GM12878 (cell line): ENCODE data around the gene DEFB125. TPM values are rescaled to one million over a fixed set of nuclear protein-coding genes. Genes with fewer than 3 reads are reported as not detected.

Experiments used
- ATAC-seq: fragments of 200-7000 bp; cut with Tn5 transposase; 3 replicates; pipeline ENCODE4 v1.9.1; 2020; ENCODE audit warnings: mild to moderate bottlenecking, moderate library complexity
- BruUV-seq: library from RNA; stranded (reverse); fragments of 400-500 nt; replicated peaks from 2 replicates; lab custom pipeline; 2021; lab: Mats Ljungman, UMichigan
- CTCF ChIA-PET: fragments of 300-600 bp; sonication (Branson Sonifier 250); formaldehyde crosslinking; extraction: SDS; loops from one replicate; lab custom pipeline; 2021; ENCODE audit warnings: inconsistent platforms; lab: Yijun Ruan, JAX
- POLR2A ChIA-PET: fragments of 350-600 bp; formaldehyde crosslinking; extraction: SDS; loops from one replicate; lab custom pipeline; 2021; ENCODE audit warnings: inconsistent platforms; lab: Charles Lee
- RAD21 ChIA-PET: fragments of 300-600 bp; sonication (Branson Sonifier 250); formaldehyde crosslinking; loops from one replicate; lab custom pipeline; 2023; ENCODE audit warnings: antibody characterized with exemption; ENCODE audit not compliant: unreplicated experiment; lab: Charles Lee
- SMC1A ChIA-PET: fragments of 300-600 bp; sonication (Branson Sonifier 250); formaldehyde crosslinking; loops from one replicate; lab custom pipeline; 2023; ENCODE audit not compliant: unreplicated experiment, uncharacterized antibody; lab: Charles Lee
- DNase-seq: peaks from one replicate; pipeline ENCODE4 v3.0.0-alpha.2; 2011; ENCODE audit warnings: low read depth, low spot score
- FAIRE-seq: peaks from 3 replicates; lab custom pipeline; 2011; peaks lifted over from hg19 to GRCh38; lab: Jason Lieb, UNC
- H2AFZ ChIP-seq: 2 replicates; pipeline ENCODE4 v1.6.0; 2011; ENCODE audit warnings: low read depth, low read length, control low read depth; ENCODE audit not compliant: control insufficient read depth
- H3K27ac ChIP-seq: 2 replicates; pipeline ENCODE4 v1.5.1; 2011; ENCODE audit warnings: control low read depth; ENCODE audit not compliant: control insufficient read depth, insufficient read depth
- H3K27me3 ChIP-seq, 2 experiments: replicated peaks in 1 of 2; 2 replicates each; pipeline versions ENCODE4 v1.6.0 to v1.6.1; 2011; ENCODE audit warnings: low read length in 1 of 2; ENCODE audit not compliant: control insufficient read depth in 2 of 2, insufficient read depth in 2 of 2
- H3K36me3 ChIP-seq, 2 experiments: 2 replicates each; pipeline ENCODE4 v1.5.1; 2011; ENCODE audit warnings: low read length in 1 of 2; ENCODE audit not compliant: control insufficient read depth in 2 of 2, insufficient read depth in 2 of 2
- H3K4me1 ChIP-seq: 2 replicates; pipeline ENCODE4 v1.6.1; 2011; ENCODE audit warnings: mild to moderate bottlenecking, low read length, moderate library complexity, mixed read lengths; ENCODE audit not compliant: control insufficient read depth, insufficient read depth
- H3K4me2 ChIP-seq: 2 replicates; pipeline ENCODE4 v1.6.0; 2011; ENCODE audit warnings: control low read depth; ENCODE audit not compliant: control insufficient read depth, insufficient read depth
- H3K4me3 ChIP-seq: fragments of 200-600 bp; sonication (generic); 2 replicates; pipeline ENCODE4 v1.5.1; 2016
- H3K79me2 ChIP-seq: 2 replicates; pipeline ENCODE4 v1.6.0; 2011; ENCODE audit warnings: low read length; ENCODE audit not compliant: control insufficient read depth, insufficient read depth
- H3K9ac ChIP-seq: 2 replicates; pipeline ENCODE4 v1.8.0; 2011; ENCODE audit warnings: low read length, control low read depth, mixed read lengths; ENCODE audit not compliant: control insufficient read depth, insufficient read depth
- H3K9me3 ChIP-seq: replicated peaks from 3 replicates; pipeline ENCODE4 v1.5.1; 2011; ENCODE audit warnings: mild to moderate bottlenecking, low read length; ENCODE audit not compliant: control insufficient read depth, insufficient read depth
- H4K20me1 ChIP-seq: 2 replicates; pipeline ENCODE4 v1.6.0; 2011; ENCODE audit not compliant: control insufficient read depth, insufficient read depth
- CUX1 ChIP-seq: IDR thresholded peaks from 2 replicates; pipeline ENCODE4 v1.6.1; 2012; ENCODE audit warnings: improper control_type of control experiment, low read depth, low read length; ENCODE audit not compliant: insufficient replicate concordance
- E4F1 ChIP-seq: fragments of 450-650 bp; IDR thresholded peaks from 2 replicates; pipeline ENCODE4 v1.6.1; 2018; ENCODE audit warnings: borderline replicate concordance, mild to moderate bottlenecking; ENCODE audit not compliant: partially characterized antibody
- FOXM1 ChIP-seq: IDR thresholded peaks from 2 replicates; pipeline ENCODE4 v1.6.1; 2012; ENCODE audit warnings: low read depth, mild to moderate bottlenecking, inconsistent platforms, low read length, moderate library complexity
- IKZF2 ChIP-seq, 2 experiments: fragments of 450-650 bp; IDR thresholded peaks; 2 replicates each; pipeline ENCODE4 v1.6.1; 2017; ENCODE audit warnings: mild to moderate bottlenecking in 2 of 2, moderate library complexity in 2 of 2
- MLLT1 ChIP-seq: fragments of 450-650 bp; IDR thresholded peaks from 2 replicates; pipeline ENCODE4 v1.6.1; 2016; ENCODE audit warnings: mild to moderate bottlenecking
- NFYA ChIP-seq: IDR thresholded peaks from 2 replicates; pipeline ENCODE4 v1.6.1; 2011; ENCODE audit warnings: low read depth, mild to moderate bottlenecking, low read length, improper control_type of control experiment, borderline replicate concordance
- PAX8 ChIP-seq: fragments of 450-650 bp; IDR thresholded peaks from 2 replicates; pipeline ENCODE4 v1.6.1; 2017; ENCODE audit warnings: mild to moderate bottlenecking, moderate library complexity
- POLR2A ChIP-seq: IDR thresholded peaks from 2 replicates; pipeline ENCODE4 v1.6.1; 2011; ENCODE audit warnings: low read depth, mild to moderate bottlenecking, low read length
- SPI1 ChIP-seq: IDR thresholded peaks from 2 replicates; pipeline ENCODE4 v1.6.1; 2011; ENCODE audit warnings: low read depth, mild to moderate bottlenecking, low read length, moderate library complexity, borderline replicate concordance; ENCODE audit not compliant: insufficient read depth
- SREBF2 ChIP-seq: IDR thresholded peaks from 2 replicates; pipeline ENCODE4 v1.6.1; 2012; ENCODE audit warnings: mild to moderate bottlenecking, low read length
- STAT1 ChIP-seq: fragments of 450-650 bp; conservative IDR thresholded peaks from 2 replicates; pipeline ENCODE4 v1.6.1; 2014; ENCODE audit warnings: antibody characterized with exemption, mild to moderate bottlenecking
- TCF7 ChIP-seq: IDR thresholded peaks from 2 replicates; pipeline ENCODE4 v1.6.1; 2014; ENCODE audit warnings: antibody characterized with exemption, borderline replicate concordance
- ZNF207 ChIP-seq: fragments of 450-650 bp; IDR thresholded peaks from 2 replicates; pipeline ENCODE4 v1.6.1; 2014; ENCODE audit warnings: antibody characterized with exemption, mild to moderate bottlenecking, borderline replicate concordance
- ZNF384 ChIP-seq: IDR thresholded peaks from 2 replicates; pipeline ENCODE4 v1.6.1; 2012; ENCODE audit warnings: low read depth, mild to moderate bottlenecking, low read length, improper control_type of control experiment, borderline replicate concordance
- ZSCAN29 ChIP-seq: fragments of 450-650 bp; IDR thresholded peaks from 2 replicates; pipeline ENCODE4 v1.6.1; 2017; ENCODE audit warnings: mild to moderate bottlenecking, moderate library complexity
- ZZZ3 ChIP-seq: IDR thresholded peaks from 2 replicates; pipeline ENCODE4 v1.6.1; 2011; ENCODE audit warnings: low read depth; ENCODE audit not compliant: control insufficient read depth, insufficient read length
- in situ Hi-C: fragments of 300-500 bp; cut with MboI; formaldehyde crosslinking; loops from 9 replicates; pipeline ENCODE4 v1.14.3; 2018; ENCODE audit warnings: mixed read lengths
- intact Hi-C: fragments of 100-400 bp; cut with micrococcal nuclease; formaldehyde crosslinking; loops from one replicate; pipeline ENCODE4 v1.14.2; 2022; ENCODE audit not compliant: unreplicated experiment
- polyA plus RNA-seq, 11 experiments: library from polyadenylated mRNA; depleted of rRNA in 4 of 11; unstranded in 6 of 11; stranded (reverse) in 5 of 11; fragments of >200 nt; fragmentation: Nextera tagmentation in 4 of 11; fragmentation: Illumina TruSeq in 1 of 11; extraction: Ambion mirVana in 4 of 11; extraction: Trizol in 1 of 11; gene quantifications; 1 replicate in 1 of 11; 2 replicates in 10 of 11; pipeline versions ENCODE4 v1.2.1 to v1.2.3, GENCODE V29; 2011 to 2016; ENCODE audit warnings: inconsistent platforms in 2 of 11, missing spikeins in 2 of 11, low read depth in 1 of 11
- total RNA-seq, 4 experiments: library from RNA; depleted of rRNA in 3 of 4; stranded (reverse); fragments of >200 nt in 3 of 4; fragmentation: Illumina TruSeq in 1 of 4; extraction: Trizol in 1 of 4; gene quantifications; 2 replicates each; pipeline versions ENCODE4 v1.2.1 to v1.2.3, GENCODE V29; 2013 to 2021

DEFB125 gene
- total and polyA plus RNA-seq, 10 of the 15 experiments (the other 5 are each of a cell fraction or from before 2014, with no cell fraction given) = not detected

GRCh38 chr20:117518-117917, 30.0 kb downstream of the DEFB125 start:
- ChIA-PET SMC1A (interaction anchor here (1.1 kb wide), 1 partner anchor 78 kb away, joined by 3 read pairs; no protein-coding TSS in a partner anchor), POLR2A (no interaction called here), RAD21 (no interaction called here), CTCF (no interaction called here)
- Histone ChIP-seq H3K79me2 (no peaks in the 10 kb centered on the region), H3K27ac (no peak overlapping the region), H3K4me1 (no peaks in the 10 kb centered on the region), H3K4me3 (no peak overlapping the region), H3K9ac (no peak overlapping the region), H2AFZ (no peak overlapping the region), H3K9me3 (no peaks in the 10 kb centered on the region; the same call in 2 of the 3 replicates), H3K36me3 (no peaks in the 10 kb centered on the region), H3K4me2 (no peak overlapping the region), H3K27me3 (no peaks in the 10 kb centered on the region), H4K20me1 (no peaks in the 10 kb centered on the region)
- FAIRE-seq (no peak), DNase-seq (no peak), ATAC-seq (no peak)
- in situ Hi-C loops (no loop called here), intact Hi-C loops (no loop called here)
- no TSS peak for BruUV-seq
- TF ChIP-seq ZZZ3 = no peak
- no peak for TF ChIP-seq FOXM1
- no peak for TF ChIP-seq IKZF2 (IDR thresholded peaks at IDR 0.05)
- no peak for TF ChIP-seq E4F1
- TF ChIP-seq NFYA = no peak
- TF ChIP-seq CUX1 = no peak
- no peak for TF ChIP-seq MLLT1
- no peak for TF ChIP-seq SREBF2
- no peak for TF ChIP-seq PAX8
- TF ChIP-seq POLR2A = no peak
- TF ChIP-seq ZNF384 = no peak
- no peak for TF ChIP-seq ZNF207
- no peak for TF ChIP-seq TCF7
- TF ChIP-seq ZSCAN29 = no peak
- TF ChIP-seq SPI1 = no peak
- TF ChIP-seq STAT1 = no peak
